GM12891 (cell line): ENCODE measurements around the gene OR1S1.

Experiments
- DNase-seq: peaks from one replicate; pipeline ENCODE4 v3.0.0; 2011; ENCODE audit warnings: low spot score; ENCODE audit not compliant: insufficient read length
- FAIRE-seq: peaks from 2 replicates; lab custom pipeline; 2011; peaks lifted over from hg19 to GRCh38; lab: Jason Lieb, UNC
- PAX5 ChIP-seq: IDR thresholded peaks from 2 replicates; pipeline ENCODE4 v1.6.1; 2011; ENCODE audit warnings: low read length, moderate library complexity, mild to moderate bottlenecking; ENCODE audit not compliant: insufficient read depth, severe bottlenecking
- POLR2A ChIP-seq: IDR thresholded peaks from 2 replicates; pipeline ENCODE4 v1.6.1; 2011; ENCODE audit warnings: low read depth, low read length, control low read depth
- POLR2AphosphoS5 ChIP-seq: IDR thresholded peaks from 2 replicates; pipeline ENCODE4 v1.6.1; 2011; ENCODE audit warnings: low read depth, low read length, control low read depth
- POU2F2 ChIP-seq: IDR thresholded peaks from 2 replicates; pipeline ENCODE4 v1.6.1; 2011; ENCODE audit warnings: low read depth, mild to moderate bottlenecking, control low read depth, low read length, moderate library complexity
- SPI1 ChIP-seq: IDR thresholded peaks from 2 replicates; pipeline ENCODE4 v1.6.1; 2011; ENCODE audit warnings: low read depth, low read length, control low read depth
- TAF1 ChIP-seq: IDR thresholded peaks from 2 replicates; pipeline ENCODE4 v1.6.1; 2011; ENCODE audit warnings: low read depth, low read length, control low read depth

The OR1S1 gene

GRCh38 chr11:58193391-58193790, 19.1 kb upstream of the OR1S1 start:
- FAIRE-seq (no peak), DNase-seq (no peak)
- TF ChIP-seq TAF1 (no peak), PAX5 (no peak), SPI1 (no peak), POLR2A (no peak), POU2F2 (no peak), POLR2AphosphoS5 (no peak)

GRCh38 chr11:58195939-58196338, 16.6 kb upstream of the OR1S1 start:
- FAIRE-seq, result no peak
- TF ChIP-seq POLR2AphosphoS5 (no peak), SPI1 (no peak), PAX5 (no peak), TAF1 (no peak), POLR2A (no peak), POU2F2 (no peak)

GRCh38 chr11:58199271-58199670, 13.2 kb upstream of the OR1S1 start:
- FAIRE-seq (no peak), DNase-seq (no peak)
- no peak for TF ChIP-seq POU2F2
- TF ChIP-seq TAF1, result no peak
- TF ChIP-seq POLR2A, result no peak
- no peak for TF ChIP-seq POLR2AphosphoS5
- no peak for TF ChIP-seq PAX5
- no peak for TF ChIP-seq SPI1

More at GRCh38 chr11:58195939-58196338, 16.6 kb upstream of the OR1S1 start:
- no peak for DNase-seq

GRCh38 chr11:58204042-58204441, 8.5 kb upstream of the OR1S1 start, which contains the start of gene OR1S2:
Gene OR1S2 (minus strand): TSS chr11:58204142. CDS start chr11:58204142, 0 bp downstream.
- DNase-seq (no peak), FAIRE-seq (no peak)
- no peak for TF ChIP-seq POU2F2
- TF ChIP-seq POLR2A, result no peak
- TF ChIP-seq TAF1, result no peak
- no peak for TF ChIP-seq PAX5
- TF ChIP-seq SPI1, result no peak
- no peak for TF ChIP-seq POLR2AphosphoS5

- TF ChIP-seq TAF1 (no peak), POLR2AphosphoS5 (no peak), SPI1 (no peak), PAX5 (no peak), POLR2A (no peak), POU2F2 (no peak)
- FAIRE-seq, result no peak
- DNase-seq, result no peak
Measured at GRCh38 chr11:58216476-58216875, 4.0 kb downstream of the OR1S1 start.

- FAIRE-seq (no peak), DNase-seq (no peak)
- TF ChIP-seq SPI1 (no peak), POLR2AphosphoS5 (no peak), POU2F2 (no peak), POLR2A (no peak), PAX5 (no peak), TAF1 (no peak)
Measured at GRCh38 chr11:58222721-58223120, 10.2 kb downstream of the OR1S1 start.

- no peak for TF ChIP-seq SPI1
- TF ChIP-seq PAX5, result no peak
- no peak for FAIRE-seq
- no peak for DNase-seq
Measured at GRCh38 chr11:58227956-58228615, 15.6 kb downstream of the OR1S1 start.

GRCh38 chr11:58243954-58244353, 31.4 kb downstream of the OR1S1 start:
- FAIRE-seq (no peak), DNase-seq (no peak)
- TF ChIP-seq POLR2AphosphoS5, result no peak

GRCh38 chr11:58254936-58255335, 42.4 kb downstream of the OR1S1 start:
- no peak for TF ChIP-seq PAX5
- TF ChIP-seq TAF1, result no peak
- no peak for TF ChIP-seq POU2F2
- no peak for TF ChIP-seq POLR2A
- TF ChIP-seq POLR2AphosphoS5, result no peak
- no peak for TF ChIP-seq SPI1
- DNase-seq (no peak), FAIRE-seq (no peak)

GRCh38 chr11:58259983-58260382, 47.5 kb downstream of the OR1S1 start:
- FAIRE-seq (no peak), DNase-seq (no peak)
- no peak for TF ChIP-seq SPI1
- TF ChIP-seq POLR2A, result no peak
- no peak for TF ChIP-seq TAF1
- no peak for TF ChIP-seq PAX5
- no peak for TF ChIP-seq POU2F2
- no peak for TF ChIP-seq POLR2AphosphoS5
